Endometrial microvascular endothelial cells (primary cell): ENCODE results near the gene HMCES. TPM values are rescaled to one million over a fixed set of nuclear protein-coding genes. Genes with fewer than 3 reads are reported as not detected.
"Not testable (repeated sequence)": the region's sequence is repeated elsewhere in the genome, so short reads cannot be mapped to it uniquely, and the experiment has no call there.

Experiments used
- in situ Hi-C: cut with HindIII; loops from 2 replicates; pipeline ENCODE4 v1.10.0; 2017; ENCODE audit warnings: low sequenced_read_pairs, low pct_unique_long_range_greater_than_20kb; ENCODE audit errors: inconsistent ontology term
- total RNA-seq: library from RNA; depleted of rRNA; stranded (reverse); fragments of >200 nt; gene quantifications from one replicate; pipeline ENCODE4 v1.2.3, GENCODE V29; 2015; ENCODE audit errors: inconsistent ontology term

Gene HMCES
- total RNA-seq, 1 donor from 2014 or later, result 25.3 TPM

DNA sequence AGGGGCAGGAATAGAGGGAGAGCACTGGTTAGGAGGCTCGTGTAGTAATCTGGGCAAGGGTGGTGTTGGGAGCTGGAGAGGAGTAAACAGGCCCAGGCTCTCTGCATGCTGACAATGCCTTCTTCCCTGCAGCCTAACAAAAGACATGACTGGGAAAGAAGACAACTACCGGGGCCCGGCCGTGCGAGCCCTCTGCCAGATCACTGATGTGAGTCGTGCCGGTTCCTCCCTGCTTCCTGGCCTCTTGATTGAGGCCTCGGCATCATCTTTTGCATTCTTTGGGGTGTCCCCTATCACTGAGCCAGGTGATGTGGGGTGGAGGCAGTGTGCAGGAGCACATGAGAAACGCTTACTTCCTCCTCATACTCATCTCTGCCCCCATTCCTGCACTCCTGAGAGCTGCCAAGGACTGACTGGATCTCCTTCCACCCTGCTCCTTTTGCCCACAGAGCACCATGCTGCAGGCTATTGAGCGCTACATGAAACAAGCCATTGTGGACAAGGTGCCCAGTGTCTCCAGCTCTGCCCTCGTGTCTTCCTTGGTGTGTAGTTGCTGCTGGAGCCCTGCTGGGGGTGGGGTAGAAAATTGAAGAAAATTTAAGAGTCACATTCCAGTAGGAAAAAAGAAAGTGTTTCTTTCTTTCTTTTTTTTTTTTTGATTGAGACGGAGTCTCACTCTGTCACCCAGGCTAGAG, 24.0 kb upstream of the HMCES start:
- in situ Hi-C loops, result no loop called here

DNA sequence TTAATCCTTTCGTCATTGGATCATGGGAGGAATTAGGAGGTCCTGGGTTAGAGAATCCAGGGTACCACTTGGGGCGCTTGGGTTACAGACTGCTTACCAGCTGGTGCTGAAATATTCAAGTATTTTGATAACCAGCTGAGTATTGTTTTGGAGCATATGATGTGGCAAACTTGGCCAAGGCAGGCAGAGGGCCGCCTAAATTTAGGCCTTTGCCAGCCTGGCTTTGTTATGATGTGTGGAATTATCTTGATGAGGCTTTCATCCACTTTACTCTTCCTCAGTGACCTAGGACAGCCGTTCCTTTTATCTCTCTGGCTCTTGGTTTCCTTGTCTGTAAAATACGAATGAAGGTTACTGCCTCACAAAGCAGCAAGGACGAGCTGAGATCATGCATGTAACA, 22.4 kb upstream of the HMCES start:
- in situ Hi-C loops, result no loop called here

DNA sequence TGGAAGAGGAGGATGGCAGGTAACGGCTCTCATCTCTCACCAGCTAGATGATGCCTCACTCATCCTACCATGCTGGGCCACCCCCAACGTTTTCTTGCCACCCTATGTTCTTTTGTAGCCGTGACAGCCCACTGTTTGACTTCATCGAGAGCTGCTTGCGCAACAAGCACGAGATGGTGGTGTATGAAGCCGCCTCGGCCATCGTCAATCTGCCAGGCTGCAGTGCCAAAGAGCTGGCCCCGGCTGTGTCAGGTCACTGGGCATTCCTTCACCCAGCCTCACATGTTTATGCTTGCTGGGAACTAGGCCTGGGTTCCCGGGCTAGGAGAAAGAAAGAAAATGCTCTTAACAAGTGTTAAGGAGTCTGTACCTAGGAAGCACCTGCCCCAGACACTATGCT, 21.1 kb upstream of the HMCES start:
- in situ Hi-C loops, result no loop called here

DNA sequence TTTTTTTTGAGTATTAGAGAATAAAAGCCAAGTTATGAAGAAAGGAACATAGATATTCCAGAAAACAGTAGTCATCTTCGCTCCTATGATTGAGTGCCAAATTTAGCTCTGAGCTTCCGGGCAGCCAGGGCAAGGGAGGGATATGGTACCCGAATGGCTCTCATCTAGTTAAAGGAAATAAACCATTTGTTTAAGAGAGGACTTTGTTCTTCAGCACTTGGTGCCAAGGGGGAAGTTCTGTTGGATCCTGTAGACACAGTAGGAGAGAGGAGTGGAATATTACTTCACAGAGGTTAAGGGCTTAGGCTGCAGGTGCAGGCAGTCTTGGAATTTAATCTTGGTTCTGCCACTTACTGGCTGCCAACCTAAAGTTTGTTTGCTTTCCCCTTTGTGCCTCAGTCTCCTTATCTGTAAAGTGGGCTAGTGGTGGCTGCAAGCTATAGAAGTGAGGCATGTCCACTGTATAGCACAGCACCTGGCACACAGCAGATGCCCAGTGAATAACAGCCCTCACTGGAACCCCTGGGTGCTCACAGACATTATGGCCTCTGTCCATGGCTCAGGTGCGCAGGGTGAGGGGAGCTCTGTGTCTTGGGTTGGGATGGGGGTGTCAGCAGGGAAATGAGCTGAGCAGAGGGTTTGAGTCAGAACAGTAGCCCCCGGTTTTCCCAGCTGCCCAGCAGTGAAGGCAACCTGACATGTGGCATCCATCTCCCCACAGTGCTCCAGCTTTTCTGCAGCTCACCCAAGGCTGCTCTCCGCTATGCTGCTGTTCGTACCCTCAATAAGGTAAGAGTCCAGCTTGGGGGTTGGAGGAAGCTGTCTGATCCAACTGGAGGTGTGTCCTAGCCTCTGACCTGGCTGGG, 18.8 kb upstream of the HMCES start:
- in situ Hi-C loops, result no loop called here

DNA sequence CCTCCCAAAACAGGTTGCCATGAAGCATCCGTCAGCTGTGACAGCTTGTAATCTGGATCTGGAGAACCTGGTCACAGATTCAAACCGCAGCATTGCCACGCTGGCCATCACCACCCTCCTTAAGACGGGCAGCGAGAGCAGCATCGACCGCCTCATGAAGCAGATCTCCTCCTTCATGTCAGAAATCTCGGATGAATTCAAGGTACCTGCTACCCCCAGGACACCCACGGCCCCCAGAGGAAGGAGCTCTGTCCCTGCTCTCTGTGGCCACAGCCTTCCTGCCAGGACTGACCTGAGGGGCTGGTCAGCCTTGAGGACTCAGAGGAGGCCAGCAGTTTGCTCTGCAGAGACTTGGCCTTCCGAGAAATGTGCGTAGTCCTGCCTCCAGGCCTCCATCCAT, 18.1 kb upstream of the HMCES start:
- in situ Hi-C loops, result no loop called here

DNA sequence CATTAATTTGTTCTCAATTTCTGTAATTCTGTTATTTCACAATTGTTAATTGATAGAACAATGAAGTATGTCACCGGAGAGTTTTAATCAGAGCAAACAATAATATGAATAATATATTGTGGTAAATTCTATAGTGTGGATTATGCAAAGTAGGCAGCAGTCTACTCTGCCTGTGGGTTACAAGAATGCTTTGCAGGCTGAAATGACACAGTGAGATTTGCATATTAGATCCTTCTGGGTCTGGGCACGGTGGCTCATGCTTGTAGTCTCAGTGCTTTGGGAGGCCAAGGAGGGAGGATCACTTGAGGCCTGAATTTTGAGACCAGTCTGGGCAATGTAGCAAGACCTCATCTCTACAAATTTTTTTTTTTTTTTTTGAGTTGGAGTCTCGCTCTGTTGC, 16.8 kb upstream of the HMCES start:
- in situ Hi-C loops, result no loop called here

DNA sequence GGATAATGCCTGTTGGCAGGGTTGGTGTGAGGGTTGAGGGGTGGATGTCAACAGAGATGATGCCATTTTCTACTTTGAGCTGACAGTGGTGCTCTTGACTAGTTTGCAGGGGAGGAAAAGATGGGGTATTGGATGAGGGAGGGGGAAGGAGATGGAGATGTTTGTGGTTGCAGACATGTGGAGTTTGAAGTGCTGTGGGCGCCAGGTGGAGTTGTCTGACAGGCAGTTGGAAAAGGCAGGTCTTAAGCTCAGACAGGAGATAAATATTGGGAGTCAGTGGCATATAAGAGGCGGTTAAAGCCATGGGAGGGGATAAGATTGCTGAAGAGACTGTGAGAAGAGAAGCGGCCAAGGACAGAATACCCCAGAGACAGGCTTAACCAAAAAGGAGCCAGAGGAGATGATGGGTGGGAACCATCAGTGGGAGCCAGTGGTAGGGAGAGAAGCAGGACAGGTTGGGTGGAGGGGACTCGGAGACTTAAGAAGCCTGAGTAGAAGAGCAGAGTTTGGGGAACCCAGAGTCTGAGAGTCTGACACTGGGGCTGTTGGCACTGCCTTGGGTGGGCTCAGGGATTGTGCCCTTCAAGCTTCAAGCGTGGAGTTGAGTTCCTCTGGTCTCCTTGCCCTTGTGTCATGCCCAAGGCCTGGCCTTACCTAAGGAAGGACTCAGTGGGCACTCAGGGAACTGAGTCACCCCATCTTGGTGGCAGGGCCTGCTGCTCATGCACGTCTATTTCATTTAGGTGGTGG, 15.3 kb upstream of the HMCES start:
- in situ Hi-C loops, result no loop called here

DNA sequence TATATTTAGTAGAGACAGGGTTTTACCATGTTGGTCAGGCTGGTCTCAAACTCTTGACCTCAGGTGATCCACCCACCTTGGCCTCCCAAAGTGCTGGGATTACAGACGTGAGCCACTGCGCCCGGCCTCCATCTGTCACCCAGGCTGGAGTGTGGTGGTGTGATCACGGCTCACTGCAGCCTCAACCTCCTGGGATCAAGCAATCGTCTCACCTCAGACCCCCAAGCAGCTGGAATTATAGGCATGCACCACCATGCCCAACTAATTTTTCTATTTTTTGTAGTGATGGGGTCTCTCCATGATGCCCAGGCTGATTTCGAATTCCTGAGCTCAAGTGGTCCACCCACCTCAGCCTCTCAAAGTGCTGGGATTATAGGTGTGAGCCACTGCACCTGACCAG, 13.7 kb upstream of the HMCES start:
- in situ Hi-C loops, result not testable (repeated sequence)

DNA sequence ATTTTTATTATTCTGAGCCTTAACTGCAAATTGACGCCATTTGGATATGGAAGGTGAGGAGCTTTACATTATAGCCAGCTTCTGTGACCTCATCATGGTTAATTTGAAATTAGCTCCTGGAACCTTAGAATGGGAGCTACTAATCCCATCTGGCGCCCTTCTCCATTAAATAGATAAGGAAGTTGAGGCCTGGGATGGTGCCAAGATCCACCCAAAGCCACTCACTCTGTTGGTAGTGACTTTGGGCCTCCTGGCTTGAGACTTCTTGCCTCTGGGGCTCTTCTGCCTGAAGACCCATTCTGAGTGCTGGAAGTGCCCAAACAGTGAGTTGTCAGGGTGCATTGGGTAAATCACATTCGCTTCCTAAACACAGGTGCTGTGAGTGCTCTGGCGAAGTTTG, 12.0 kb upstream of the HMCES start:
- in situ Hi-C loops, result no loop called here

DNA sequence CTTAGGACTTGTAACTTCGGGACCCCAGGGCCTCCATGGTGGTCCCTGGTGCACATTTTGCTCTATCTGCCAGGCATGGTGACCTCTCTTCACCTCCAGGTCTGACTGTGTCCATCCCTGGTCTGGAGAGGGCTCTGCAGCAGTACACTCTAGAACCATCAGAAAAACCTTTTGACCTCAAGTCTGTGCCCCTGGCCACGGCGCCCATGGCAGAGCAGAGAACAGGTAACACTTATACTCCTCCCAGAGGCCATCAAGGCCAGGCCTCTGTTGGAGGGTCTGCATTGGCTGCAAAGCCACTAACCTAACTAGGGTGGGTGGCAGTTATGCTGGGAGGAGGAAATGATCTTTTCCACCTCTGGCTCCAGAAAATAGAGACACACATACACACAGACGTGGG, 10.3 kb upstream of the HMCES start:
- in situ Hi-C loops, result no loop called here

DNA sequence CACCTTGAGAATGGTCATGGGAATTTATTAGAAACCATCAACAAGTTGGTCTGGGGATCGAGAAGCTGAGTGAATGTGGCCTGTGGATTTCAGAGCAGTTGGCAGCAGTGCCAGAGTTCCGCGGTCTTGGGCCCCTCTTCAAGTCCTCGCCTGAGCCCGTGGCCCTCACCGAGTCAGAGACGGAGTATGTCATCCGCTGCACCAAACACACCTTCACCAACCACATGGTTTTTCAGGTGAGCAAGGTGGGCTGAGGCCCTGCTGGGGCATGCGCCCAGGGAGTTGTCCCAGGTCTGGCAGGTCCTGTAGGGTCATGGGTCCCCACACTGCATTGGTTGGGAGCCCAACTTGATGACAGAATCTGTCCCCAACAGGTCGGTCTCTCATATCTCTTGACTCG, 7.0 kb upstream of the HMCES start:
- in situ Hi-C loops, result no loop called here

DNA sequence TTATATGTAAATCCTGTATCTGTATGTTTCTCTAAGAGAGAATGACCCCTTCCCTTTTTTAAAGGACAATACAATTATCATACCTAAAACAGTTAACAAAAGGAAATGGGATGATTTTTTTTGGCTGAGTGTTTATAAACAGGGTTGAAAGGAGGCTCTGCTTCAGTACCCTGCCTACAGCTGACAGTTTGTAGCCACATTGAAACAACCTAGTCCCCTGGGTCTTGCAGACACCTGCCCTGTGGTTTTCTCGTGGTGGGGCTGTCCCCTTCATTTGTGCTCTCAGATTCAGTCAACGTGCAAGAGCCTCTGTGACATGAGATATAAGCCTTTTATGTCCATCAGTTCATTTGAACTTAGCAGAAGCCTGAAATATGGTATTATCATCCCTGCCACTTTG, 2.3 kb upstream of the HMCES start:
- in situ Hi-C loops, result no loop called here

DNA sequence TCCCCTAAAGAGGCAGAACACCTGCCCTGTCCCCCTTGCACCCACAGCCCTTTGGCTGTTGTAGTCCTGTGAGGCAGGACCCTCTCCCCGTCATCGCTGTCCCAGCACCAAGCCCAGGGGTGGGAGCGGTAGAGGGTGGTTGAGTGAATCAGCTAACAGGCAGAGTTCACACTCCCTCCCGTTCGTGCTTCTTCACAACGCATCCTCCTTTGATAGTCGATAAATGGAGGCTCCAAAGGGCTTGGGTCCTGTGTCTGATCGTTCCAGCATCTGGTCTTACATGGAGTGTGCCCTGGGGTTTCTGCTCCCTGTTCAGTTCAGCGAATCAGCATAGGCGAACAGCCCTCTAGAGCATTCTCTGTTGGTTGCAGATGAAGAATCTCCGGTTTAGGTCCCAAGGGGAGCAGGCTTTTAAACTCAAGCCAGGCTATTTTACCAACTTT, 820 bp upstream of the HMCES start:
- in situ Hi-C loops, result no loop called here

DNA sequence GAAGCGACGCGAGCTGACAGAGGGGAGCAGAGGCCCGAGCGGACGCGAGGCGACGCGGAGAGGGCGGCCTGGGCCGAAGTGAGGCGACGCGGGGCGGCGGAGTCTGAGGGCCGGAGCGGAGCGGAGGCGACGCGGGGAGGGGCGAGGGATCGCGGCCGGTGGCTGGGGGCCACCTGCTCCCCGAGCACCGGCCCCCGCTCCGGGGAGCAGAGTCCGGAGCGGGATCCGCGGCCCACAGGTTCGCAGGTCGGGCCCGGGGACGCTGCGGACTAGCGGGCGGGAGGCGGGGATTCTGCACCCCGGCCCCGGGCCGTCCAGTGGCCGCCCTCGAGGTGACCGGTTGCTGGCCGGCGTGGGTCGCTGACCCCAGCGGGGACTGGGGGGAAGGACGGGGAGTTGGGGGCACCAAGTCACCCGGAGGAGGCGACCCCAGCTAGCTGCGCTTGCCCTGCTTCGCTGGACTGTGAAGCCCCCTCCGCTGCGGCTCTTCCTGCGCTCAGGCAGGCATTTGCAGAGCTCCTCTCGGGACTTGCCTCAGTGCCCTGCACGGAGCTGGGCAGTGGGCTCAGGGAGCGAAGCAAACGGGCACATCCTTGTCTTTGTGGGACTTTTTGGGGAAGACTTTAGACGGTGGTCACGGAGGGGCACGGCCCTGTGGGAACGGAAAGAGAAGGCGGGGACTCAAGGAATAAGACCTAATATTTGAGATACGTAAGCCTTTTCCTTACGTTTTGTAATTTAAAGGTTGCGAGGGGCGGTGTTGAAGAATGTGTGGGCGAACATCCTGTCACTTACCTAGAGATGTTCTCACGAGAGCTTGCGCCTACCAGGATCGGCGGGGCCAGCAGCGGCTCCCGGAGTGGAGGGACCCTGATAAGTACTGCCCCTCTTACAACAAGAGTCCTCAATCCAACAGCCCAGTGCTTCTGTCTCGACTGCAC, 566 bp downstream of the HMCES start:
- in situ Hi-C loops, result no loop called here

DNA sequence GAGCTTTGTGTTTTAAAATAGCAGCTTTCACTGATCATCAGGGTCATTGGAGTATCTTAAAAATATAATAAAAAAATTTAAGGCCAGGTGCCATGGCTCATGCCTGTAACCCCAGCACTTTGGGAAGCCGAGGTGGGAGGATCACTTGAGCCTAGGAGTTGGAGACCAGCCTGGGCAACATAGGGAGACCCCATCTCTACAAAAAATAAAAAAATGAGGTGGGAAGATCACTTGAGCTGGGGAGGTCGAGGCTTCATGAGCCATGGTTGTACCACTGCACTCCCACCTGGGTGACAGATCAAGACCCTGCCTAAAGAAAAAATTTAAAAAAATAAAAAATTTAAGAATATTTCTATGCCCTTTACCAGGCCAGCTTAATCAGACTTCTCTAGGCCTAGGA, 1.5 kb downstream of the HMCES start:
- in situ Hi-C loops, result no loop called here

DNA sequence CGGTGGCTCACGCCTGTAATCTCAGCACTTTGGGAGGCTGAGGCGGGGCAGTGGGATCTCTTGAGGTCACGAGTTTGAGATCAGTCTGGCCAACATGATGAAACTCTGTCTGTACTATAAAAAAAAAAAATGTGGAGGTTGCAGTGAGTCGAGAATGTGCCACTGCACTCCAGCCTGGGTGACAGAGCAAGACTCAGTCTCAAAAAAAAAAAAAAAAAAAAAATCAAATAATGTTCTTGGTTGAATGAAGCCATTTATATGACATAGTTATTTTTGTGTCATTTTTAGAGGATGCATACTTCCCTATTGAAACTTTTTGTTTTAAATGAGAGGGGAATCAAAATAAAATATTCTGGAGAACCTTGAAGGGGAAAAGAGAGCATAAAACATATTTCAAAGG, 3.1 kb downstream of the HMCES start:
- in situ Hi-C loops, result no loop called here

DNA sequence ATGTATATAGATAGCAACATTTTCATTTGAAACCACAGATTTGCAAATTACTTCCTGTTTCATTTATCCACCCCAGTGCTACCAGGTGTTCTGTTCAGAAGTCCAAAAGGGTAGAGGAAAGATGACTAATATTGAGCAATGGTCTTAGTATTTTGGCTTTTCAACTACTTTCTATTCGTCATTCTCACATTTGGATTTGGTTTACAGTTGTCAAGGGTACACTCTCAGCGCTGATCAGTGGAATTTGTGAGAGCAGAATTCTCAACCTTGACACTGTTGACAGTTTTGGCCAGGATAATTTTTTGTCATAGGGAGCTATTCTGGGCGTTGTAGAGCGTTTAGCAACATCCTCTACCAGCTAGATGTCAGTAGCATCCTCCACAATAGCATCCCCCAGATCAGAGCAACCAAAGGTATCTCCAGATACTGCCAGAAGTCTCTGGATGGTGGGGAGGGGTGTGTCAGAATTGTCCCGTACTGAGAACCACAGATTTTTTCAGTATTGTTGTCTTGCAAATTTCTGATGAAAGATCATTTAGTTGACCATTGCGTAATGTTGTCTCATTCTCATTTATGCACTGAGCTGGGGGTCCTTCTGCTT, 4.2 kb downstream of the HMCES start:
- in situ Hi-C loops, result no loop called here

DNA sequence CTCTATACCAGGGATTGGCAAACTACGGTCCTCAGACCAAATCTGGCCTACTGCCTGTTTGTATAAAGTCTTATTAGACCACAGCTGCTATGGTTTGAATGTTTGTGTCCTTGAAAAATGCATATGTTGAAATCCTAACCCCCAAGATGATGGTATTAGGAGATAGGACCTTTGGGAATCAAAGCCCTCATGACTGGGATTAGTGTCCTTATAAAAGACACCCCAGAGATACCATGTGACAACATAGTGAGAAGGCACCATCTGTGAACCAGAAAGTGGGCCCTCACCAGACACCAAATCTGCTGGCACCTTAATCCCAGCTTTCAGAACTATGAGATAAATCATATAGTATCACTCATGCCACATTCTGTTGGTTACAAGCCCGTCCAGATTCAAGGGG, 7.4 kb downstream of the HMCES start:
- in situ Hi-C loops, result no loop called here
